Activated CD4-positive, alpha-beta memory T cell treated with anti-CD3 and anti-CD28 coated beads, Interleukin-2, amount 10 ng/mL, durations not matched to agents 7 days and 5 days (primary cell): ENCODE data around the gene PUS3. TPM values are rescaled to one million over a fixed set of nuclear protein-coding genes. Genes with fewer than 3 reads are reported as not detected.

Experiments
- CTCF ChIA-PET: fragments of 350-600 bp; sonication (Branson Sonifier 250); formaldehyde crosslinking; loops from one replicate; lab custom pipeline; 2021; ENCODE audit warnings: antibody characterized with exemption, inconsistent platforms; lab: Charles Lee
- POLR2A ChIA-PET: fragments of 350-600 bp; sonication (Branson Sonifier 250); formaldehyde crosslinking; loops from one replicate; lab custom pipeline; 2021; ENCODE audit warnings: antibody characterized with exemption; lab: Charles Lee
- DNase-seq: peaks from one replicate; pipeline ENCODE4 v3.0.0-alpha.2; 2020
- H3K27ac Mint-ChIP-seq: one replicate; pipeline ENCODE4 v1.8.0; 2021; ENCODE audit warnings: mild to moderate bottlenecking, mixed read lengths
- H3K27me3 Mint-ChIP-seq: one replicate; pipeline ENCODE4 v1.8.0; 2021; ENCODE audit warnings: mixed read lengths
- H3K36me3 Mint-ChIP-seq: one replicate; pipeline ENCODE4 v1.8.0; 2021; ENCODE audit warnings: low read depth, mixed read lengths
- H3K4me1 Mint-ChIP-seq: one replicate; pipeline ENCODE4 v1.8.0; 2021; ENCODE audit warnings: mixed read lengths
- H3K4me3 Mint-ChIP-seq: one replicate; pipeline ENCODE4 v1.8.0; 2021; ENCODE audit warnings: mild to moderate bottlenecking, mixed read lengths
- H3K9me3 Mint-ChIP-seq: one replicate; pipeline ENCODE4 v1.8.0; 2021; ENCODE audit warnings: mixed read lengths
- total RNA-seq, 2 experiments: library from RNA; stranded (reverse); gene quantifications; one replicate each; pipeline ENCODE4 v1.2.3, GENCODE V29; 2021

The PUS3 gene, protein sequence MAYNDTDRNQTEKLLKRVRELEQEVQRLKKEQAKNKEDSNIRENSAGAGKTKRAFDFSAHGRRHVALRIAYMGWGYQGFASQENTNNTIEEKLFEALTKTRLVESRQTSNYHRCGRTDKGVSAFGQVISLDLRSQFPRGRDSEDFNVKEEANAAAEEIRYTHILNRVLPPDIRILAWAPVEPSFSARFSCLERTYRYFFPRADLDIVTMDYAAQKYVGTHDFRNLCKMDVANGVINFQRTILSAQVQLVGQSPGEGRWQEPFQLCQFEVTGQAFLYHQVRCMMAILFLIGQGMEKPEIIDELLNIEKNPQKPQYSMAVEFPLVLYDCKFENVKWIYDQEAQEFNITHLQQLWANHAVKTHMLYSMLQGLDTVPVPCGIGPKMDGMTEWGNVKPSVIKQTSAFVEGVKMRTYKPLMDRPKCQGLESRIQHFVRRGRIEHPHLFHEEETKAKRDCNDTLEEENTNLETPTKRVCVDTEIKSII
- 10 to 100 TPM in 1 of 2 experiments, 1 to 10 TPM in 1; 7.8 to 11.5 TPM for total RNA-seq

DNA sequence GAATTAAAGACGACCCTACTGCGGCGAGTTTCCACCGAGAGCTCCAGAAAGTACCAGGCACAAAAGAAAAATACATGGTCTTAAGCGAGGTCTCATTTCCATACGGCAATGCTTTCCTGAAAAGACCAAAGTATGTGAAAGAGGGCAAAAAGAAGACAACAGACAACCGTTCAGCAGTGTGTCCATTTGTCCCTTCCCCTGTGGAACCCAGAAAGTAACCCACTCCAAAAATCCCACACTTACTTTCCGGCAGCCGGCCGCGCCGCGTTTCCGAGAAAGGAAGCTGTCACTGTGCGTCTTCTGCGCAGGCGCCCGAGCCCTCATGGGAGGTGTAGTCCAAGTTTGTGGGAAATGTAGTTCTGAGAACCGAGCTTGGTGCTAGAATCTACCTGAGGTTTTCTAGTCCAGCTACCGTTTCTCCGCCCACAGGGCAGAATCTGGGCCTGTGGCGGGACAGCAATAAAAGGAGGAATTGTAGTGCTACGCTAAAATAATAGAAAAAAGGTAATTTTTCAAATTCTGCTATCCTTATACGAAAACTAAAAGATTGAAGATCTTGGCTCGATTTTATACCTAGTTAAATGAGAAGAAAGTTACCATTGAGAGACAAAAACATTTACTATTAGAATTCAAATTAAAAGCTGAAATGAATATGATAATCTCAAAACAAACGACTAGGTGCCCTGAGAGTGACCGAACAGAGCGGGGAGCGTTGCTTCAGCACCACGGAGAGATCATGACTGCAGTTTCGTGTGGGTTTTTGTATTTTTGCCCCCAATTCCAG lies at the start of gene PUS3:
Gene PUS3, minus strand, starts transcription at position 280 of the 784 bp plus-strand sequence. CDS start 6,922 bp downstream, outside the sequence.
- ChIA-PET POLR2A (interaction anchor here (0.7 to 2.9 kb wide), 11 partner anchors 11 to 453 kb away, joined by 3 to 68 read pairs (median 3); partner anchors contain the start of genes EI24, HYLS1, ST3GAL4 and STT3A), CTCF (interaction anchor here (0.7 to 2.8 kb wide), 3 partner anchors 16 to 578 kb away, joined by 4 to 20 read pairs (median 4); partner anchors contain the start of gene HYLS1)
- Mint-ChIP-seq H3K4me3 (peak within 1 kb of the TSS; percentile 96), H3K27me3 (peaks cover 33% of the 10 kb centered on the region), H3K36me3 (peaks cover 27% of the 10 kb centered on the region), H3K27ac (peak within 1 kb of the TSS; percentile 85), H3K9me3 (no peaks in the 10 kb centered on the region), H3K4me1 (peaks cover 29% of the 10 kb centered on the region)
- DNase-seq, result peak; percentile 89

DNA sequence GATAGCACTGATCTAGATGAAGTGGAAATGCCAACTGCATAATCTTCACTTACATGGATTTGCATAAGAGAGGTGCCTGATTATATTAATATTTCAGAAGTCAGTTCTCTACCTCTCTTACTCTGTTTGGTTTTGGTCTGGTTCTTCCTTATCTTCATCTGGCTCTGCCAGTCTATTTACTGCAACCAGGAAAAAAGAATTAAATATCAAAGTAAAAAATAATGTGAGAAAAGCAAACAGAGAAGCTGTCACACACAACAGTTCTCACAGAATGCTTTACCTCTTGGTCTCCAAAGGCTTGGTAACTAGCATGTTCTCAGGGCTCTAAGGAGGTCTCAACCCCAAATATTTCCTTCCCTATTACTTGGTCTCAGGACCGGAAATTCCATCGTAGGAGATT lies 49.6 kb upstream of the PUS3 start:
- no peak overlapping the region for H3K27ac Mint-ChIP-seq
- H3K36me3 Mint-ChIP-seq, result no peaks in the 10 kb centered on the region
- DNase-seq, result no peak
- ChIA-PET CTCF (no interaction called here), POLR2A (no interaction called here)
- no peak overlapping the region for H3K4me3 Mint-ChIP-seq
- H3K27me3 Mint-ChIP-seq, result no peaks in the 10 kb centered on the region
- peaks cover 1% of the 10 kb centered on the region for H3K4me1 Mint-ChIP-seq
- no peaks in the 10 kb centered on the region for H3K9me3 Mint-ChIP-seq

DNA sequence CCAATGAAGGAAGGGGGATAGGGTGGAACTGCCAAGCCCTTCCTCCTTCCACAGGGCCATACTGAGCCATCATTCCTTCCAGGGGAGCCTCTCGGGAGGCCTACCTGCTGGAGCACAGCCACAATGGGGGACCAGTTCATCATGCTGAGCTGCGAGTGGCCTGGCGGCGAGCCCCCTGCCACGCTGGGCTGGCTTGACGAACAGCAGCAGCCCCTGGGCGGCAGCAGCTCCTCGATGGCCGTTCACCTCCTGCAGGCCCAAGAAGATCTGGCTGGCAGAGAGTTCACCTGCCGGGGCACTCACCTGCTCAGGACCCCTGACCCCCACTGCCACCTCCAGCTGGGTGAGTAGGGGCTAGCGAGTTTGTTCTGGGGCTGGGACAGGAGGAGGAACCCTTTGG lies 48.7 kb upstream of the PUS3 start:
- Mint-ChIP-seq H3K4me3 (no peak overlapping the region), H3K27ac (no peak overlapping the region), H3K36me3 (no peaks in the 10 kb centered on the region), H3K4me1 (no peaks in the 10 kb centered on the region), H3K9me3 (no peaks in the 10 kb centered on the region), H3K27me3 (no peaks in the 10 kb centered on the region)
- ChIA-PET POLR2A (no interaction called here), CTCF (no interaction called here)
- DNase-seq, result no peak

DNA sequence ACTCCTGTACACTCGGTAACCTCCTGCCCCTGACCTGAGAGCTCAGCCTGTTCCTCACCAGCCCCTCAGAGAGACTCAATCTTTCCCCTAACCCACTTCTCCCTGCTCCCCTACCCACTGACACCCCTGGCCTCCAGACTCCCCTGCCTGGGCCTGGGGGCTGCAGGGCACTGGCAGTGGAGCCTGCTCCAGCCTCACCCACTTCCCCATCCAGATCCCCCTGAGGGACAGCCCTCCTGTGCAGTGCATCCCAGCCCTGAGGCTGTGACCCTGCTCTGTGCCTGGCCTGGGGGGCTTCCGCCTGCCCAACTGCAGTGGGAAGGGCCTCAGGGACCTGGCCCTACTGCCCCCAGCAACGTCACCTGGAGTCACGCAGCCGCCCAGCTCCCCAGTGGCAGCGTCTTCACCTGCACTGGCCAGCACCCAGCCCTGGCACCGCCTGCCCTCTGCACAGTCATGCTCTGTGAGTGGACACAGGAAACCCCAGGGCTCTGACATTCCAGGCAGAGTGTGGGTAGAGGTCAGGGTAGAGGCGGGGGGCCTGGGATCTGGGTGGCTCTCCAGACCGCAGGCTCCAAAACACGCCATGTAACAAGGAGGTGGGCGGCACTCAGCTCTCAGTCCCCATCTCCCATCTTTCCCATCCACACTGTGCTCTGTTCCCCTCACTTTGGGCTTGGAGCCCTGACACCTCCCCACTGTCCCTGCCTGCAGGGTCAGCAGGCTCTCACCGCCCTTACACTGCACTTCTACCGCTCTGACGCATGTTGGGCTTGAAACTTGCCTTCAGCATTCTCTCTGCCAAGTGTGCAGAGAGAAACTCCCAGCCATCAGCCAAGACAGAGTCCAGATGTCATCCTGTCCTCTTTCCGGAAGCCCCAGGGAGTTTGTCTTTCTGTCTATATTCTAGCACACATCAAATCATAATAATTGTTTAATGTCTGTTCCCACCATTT lies 48.0 kb upstream of the PUS3 start:
- ChIA-PET POLR2A (no interaction called here), CTCF (no interaction called here)
- DNase-seq, result no peak
- H3K36me3 Mint-ChIP-seq, result no peaks in the 10 kb centered on the region
- H3K27ac Mint-ChIP-seq, result no peak overlapping the region
- H3K27me3 Mint-ChIP-seq, result no peaks in the 10 kb centered on the region
- H3K4me3 Mint-ChIP-seq, result no peak overlapping the region
- H3K9me3 Mint-ChIP-seq, result no peaks in the 10 kb centered on the region
- no peaks in the 10 kb centered on the region for H3K4me1 Mint-ChIP-seq

DNA sequence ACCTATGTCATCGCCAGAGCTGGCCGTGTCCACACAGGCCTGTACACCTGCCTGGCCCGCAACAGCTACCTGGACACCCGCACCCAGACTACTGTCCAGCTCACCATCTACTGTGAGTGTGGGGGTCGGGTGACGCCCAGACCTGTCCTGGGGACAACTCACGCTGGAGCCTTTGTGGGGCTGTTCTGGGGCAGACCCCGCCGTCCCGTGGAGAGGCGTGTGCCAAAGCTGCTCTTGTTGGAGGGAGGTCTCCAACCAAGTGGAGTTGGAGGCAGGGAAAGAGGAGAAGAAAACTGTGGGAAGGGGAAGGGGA lies 47.1 kb upstream of the PUS3 start:
- CTCF ChIA-PET, result no interaction called here
- POLR2A ChIA-PET, result no interaction called here

DNA sequence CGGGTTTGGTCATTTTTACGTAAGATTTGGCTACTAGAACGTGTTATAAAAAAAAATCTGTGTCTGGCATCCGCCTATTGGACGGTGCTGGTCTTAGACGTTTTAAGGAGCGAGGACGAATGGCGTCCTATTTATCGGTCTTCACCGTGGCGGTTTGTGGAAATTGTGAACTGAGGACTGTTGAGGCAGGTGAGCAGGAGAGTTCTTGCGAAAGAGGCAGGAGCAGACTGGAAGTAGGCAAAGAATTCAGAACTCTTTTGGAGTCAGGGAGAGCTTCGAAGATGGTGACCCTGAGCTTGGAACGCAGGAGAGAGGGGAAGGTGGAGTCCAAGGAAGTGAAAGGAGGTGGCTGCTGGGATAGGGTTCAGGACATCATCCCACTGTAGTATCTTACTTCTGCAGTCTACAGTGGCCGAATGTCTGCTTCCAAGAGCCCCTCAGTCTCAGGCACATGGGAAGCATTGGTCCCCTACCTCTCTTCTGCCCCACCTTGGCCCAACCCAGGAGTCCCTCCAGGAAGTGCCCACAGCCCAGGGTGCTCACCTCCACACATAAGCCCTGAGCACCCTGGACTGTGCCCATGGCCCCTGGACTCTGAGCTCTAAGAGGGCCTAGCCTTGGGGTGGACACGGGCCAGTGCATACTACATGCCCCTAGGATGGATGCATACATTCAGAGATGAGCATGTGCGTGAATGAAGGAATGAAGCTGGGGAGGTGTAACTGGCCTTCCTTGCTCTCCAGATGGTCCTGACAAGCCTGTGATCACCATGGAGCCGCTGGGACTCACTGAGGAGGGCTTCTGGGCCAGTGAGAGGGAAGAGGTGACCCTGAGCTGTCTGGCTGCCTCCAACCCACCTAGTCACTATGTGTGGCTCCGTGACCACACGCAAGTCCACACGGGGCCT lies 46.5 kb upstream of the PUS3 start:
- Mint-ChIP-seq H3K4me3 (no peak overlapping the region), H3K27ac (no peak overlapping the region), H3K9me3 (no peaks in the 10 kb centered on the region), H3K36me3 (no peaks in the 10 kb centered on the region), H3K4me1 (no peaks in the 10 kb centered on the region), H3K27me3 (no peaks in the 10 kb centered on the region)
- no peak for DNase-seq
- ChIA-PET CTCF (no interaction called here), POLR2A (no interaction called here)

More for the DNA sequence above, 47.1 kb upstream of the PUS3 start:
- Mint-ChIP-seq H3K27ac (no peak overlapping the region), H3K36me3 (no peaks in the 10 kb centered on the region), H3K9me3 (no peaks in the 10 kb centered on the region), H3K27me3 (no peaks in the 10 kb centered on the region), H3K4me1 (no peaks in the 10 kb centered on the region), H3K4me3 (no peak overlapping the region)
- DNase-seq, result no peak

DNA sequence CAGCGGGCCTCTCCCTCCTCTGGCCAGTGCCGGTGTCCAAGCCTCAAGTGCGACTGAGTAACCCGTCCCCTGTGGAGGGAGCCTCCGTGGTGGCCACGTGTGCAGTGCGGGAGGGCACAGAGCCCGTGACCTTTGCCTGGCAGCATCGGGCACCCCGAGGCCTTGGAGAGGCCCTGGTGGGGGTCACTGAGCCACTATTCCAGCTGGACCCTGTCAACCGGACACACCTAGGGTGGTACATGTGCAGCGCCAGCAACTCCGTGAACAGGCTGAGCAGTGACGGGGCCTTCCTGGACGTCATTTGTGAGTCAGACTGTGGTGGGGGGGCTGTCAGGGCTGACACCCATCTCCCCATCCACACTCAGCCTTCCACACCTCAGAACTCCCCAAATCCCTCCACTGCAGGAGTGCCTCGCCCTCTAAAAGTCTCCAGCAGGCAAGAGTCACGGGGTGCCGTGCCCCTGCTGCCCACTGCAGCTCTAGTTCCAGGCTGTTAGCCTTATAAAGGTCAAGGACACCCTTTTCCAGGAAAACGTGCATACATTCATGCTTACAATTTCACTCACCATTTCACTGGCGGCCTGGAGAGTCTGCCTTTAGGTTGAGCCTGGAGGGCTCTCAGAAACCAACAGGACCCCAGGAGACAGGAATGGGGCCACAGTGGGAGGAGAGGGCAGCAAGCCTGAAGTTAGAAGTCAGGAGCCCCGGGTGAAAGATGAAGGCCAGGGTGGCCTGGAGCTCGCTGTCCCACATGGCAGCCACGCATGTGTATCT lies 45.5 kb upstream of the PUS3 start:
- Mint-ChIP-seq H3K4me1 (no peaks in the 10 kb centered on the region), H3K4me3 (no peak overlapping the region), H3K27ac (no peak overlapping the region), H3K27me3 (no peaks in the 10 kb centered on the region), H3K9me3 (no peaks in the 10 kb centered on the region), H3K36me3 (no peaks in the 10 kb centered on the region)
- DNase-seq, result no peak
- POLR2A ChIA-PET, result no interaction called here
- CTCF ChIA-PET, result no interaction called here

DNA sequence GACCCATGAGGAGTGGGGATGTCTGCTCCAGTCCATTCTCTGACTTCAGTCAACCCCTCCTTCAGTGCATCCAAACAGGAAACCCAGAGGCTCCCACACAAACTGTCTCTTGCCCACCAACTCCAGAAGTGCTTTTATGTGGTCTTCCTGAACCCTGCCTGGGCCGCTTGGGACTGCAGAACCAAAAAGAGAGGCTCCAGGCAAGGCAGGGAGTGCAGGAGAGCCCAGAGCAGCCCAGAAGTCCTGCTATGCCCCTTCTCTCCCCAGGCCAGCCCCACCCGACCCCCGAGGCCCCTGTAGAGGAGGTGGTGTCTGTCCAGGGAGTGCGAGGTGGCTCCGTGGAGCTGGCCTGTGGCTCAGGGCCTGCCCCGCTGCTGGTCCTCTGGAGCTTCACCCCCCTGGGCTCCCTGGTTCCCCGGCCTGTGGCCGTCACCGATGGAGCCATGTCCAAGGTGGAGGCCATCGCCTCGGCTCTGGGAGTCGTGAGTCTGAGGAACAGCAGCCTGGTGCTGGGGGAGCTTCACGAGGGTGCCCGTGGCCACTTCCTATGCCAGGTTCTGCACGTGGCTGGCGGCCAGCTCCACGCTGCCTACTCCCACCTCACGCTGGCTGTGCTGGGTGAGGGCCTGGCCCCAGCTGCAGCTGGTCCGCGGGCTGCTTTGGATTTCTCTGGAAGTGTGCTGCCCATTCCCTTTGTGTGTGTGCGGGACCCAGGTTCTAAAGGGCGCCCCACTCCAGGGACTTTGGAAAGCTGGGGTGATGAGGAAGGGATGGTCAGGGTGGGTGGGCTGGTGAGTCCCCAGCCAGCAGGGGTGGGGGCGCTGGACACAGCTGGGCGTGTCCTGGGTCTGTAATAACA lies 44.6 kb upstream of the PUS3 start:
- H3K9me3 Mint-ChIP-seq, result no peaks in the 10 kb centered on the region
- POLR2A ChIA-PET, result no interaction called here
- CTCF ChIA-PET, result no interaction called here
- no peak overlapping the region for H3K4me3 Mint-ChIP-seq
- no peaks in the 10 kb centered on the region for H3K4me1 Mint-ChIP-seq
- DNase-seq, result no peak
- no peak overlapping the region for H3K27ac Mint-ChIP-seq
- no peaks in the 10 kb centered on the region for H3K27me3 Mint-ChIP-seq
- H3K36me3 Mint-ChIP-seq, result no peaks in the 10 kb centered on the region

DNA sequence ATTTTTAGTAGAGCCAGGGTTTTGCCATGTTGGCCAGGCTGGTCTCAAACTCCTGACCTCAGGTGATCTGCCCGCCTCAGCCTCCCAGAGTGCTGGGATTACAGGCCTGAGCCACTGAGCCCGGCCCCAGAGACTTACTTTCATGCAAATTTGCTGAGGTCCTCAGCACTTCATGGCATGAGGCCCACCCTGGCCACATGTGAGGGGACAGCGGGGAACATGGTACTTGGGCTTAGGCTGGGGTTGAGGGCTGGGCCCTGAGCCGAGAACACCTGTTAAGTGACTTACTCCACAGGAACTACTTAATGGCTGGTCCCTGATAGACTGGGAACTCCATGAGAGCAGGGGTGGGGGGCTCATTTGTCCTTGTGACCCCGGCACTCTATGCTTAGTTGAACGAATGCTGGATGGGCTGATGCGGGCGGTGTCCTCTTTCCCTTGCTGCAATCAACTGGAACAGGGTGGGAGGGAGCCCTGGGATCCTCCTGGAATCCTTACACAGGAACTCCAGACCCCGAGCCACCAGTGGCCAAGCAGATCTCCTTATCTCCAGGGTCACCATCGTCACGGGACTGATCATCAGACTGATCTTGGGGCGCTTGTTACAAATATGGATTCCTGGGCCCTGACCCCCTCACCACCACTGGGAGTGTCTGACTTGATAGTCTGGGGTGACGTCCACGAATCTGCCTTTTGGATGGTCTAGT lies 43.9 kb upstream of the PUS3 start:
- no peaks in the 10 kb centered on the region for H3K9me3 Mint-ChIP-seq
- ChIA-PET POLR2A (no interaction called here), CTCF (no interaction called here)
- no peak overlapping the region for H3K4me3 Mint-ChIP-seq
- no peaks in the 10 kb centered on the region for H3K36me3 Mint-ChIP-seq
- peaks cover 2% of the 10 kb centered on the region for H3K4me1 Mint-ChIP-seq
- no peak overlapping the region for H3K27ac Mint-ChIP-seq
- DNase-seq, result no peak
- no peaks in the 10 kb centered on the region for H3K27me3 Mint-ChIP-seq

DNA sequence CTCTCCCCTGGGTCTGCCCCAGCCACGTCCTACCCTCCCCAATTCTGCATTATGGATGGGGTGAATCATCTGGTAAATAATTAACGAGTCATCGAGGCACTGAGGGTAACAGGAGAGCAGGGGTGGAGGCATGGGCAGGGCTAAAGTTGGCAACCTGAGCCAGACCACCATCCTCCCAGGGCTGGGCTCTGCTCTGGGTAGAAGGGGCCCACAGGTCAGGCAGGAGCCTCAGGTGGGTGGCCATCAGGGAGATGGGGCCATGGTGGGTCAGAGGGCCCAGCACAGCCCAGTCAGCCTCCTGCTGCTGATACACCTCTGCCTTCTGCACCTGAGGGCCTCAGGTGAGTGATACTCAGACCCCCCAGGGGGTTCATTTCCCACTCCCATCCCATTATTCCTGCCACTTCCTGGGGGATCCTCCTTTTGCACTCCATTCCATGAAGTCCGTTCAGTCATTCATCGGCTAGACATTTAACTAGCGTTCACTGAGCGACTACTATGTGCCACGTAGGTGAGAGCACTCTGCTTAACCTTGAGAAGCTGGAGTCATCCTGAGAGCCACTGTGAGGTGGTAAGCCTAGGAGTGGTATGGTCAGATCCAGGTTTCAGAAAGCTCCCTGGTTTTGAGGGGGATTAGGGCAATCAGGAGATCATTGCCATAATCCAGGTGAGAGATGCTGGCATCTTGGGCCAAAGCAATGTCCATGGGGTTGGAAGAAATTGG lies 43.0 kb upstream of the PUS3 start, which contains the start of gene VSIG10L2:
Gene VSIG10L2, plus strand, starts transcription at position 248 of the 724 bp plus-strand sequence. Its CDS starts 12 bp downstream, at position 260.
- ChIA-PET CTCF (interaction anchor here (7.7 kb wide), 1 partner anchor 246 kb away, joined by 75 read pairs; no protein-coding TSS in a partner anchor), POLR2A (no interaction called here)
- no peak for DNase-seq
- no peak within 1 kb of the TSS for H3K4me3 Mint-ChIP-seq
- H3K4me1 Mint-ChIP-seq, result peaks cover 2% of the 10 kb centered on the region
- H3K27ac Mint-ChIP-seq, result no peak within 1 kb of the TSS
- no peaks in the 10 kb centered on the region for H3K9me3 Mint-ChIP-seq
- no peaks in the 10 kb centered on the region for H3K36me3 Mint-ChIP-seq
- no peaks in the 10 kb centered on the region for H3K27me3 Mint-ChIP-seq
